NB4 (cell line): ENCODE measurements around the gene TRAPPC10.

Experiments
- CTCF ChIP-seq: IDR thresholded peaks from one replicate; pipeline ENCODE4 v1.5.1; 2012; ENCODE audit warnings: low read depth, low read length
- MAX ChIP-seq: IDR thresholded peaks from 2 replicates; pipeline ENCODE4 v1.6.1; 2011; ENCODE audit warnings: low read depth, low read length
- POLR2A ChIP-seq: IDR thresholded peaks from 2 replicates; pipeline ENCODE4 v1.6.1; 2011; ENCODE audit warnings: mild to moderate bottlenecking; ENCODE audit not compliant: insufficient read length; ENCODE audit errors: extremely low read depth

GRCh38 chr21:44086636-44087425 is 74.7 kb downstream of the TRAPPC10 start:
- TF ChIP-seq CTCF (no peak), POLR2A (no peak), MAX (no peak)
